Skeletal muscle satellite cell (primary cell): ENCODE data around the gene SPACDR.
A peak's percentile ranks its signal among the peaks of the same experiment; 100 is the strongest.

Experiments
- H3K27me3 ChIP-seq: 2 replicates; pipeline ENCODE4 v1.7.0; 2013; ENCODE audit warnings: low read length; ENCODE audit not compliant: control insufficient read depth, insufficient read depth
- H3K36me3 ChIP-seq: 2 replicates; pipeline ENCODE4 v1.7.0; 2013; ENCODE audit warnings: mild to moderate bottlenecking, control low read depth, low read length; ENCODE audit not compliant: insufficient read depth
- H3K4me1 ChIP-seq: 2 replicates; pipeline ENCODE4 v1.7.0; 2013; ENCODE audit warnings: low read length; ENCODE audit not compliant: control insufficient read depth, insufficient read depth
- H3K4me2 ChIP-seq: 2 replicates; pipeline ENCODE4 v1.7.0; 2013; ENCODE audit warnings: mild to moderate bottlenecking, low read length
- H3K4me3 ChIP-seq: 2 replicates; pipeline ENCODE4 v1.7.0; 2013; ENCODE audit warnings: low read length
- H3K9ac ChIP-seq: 2 replicates; pipeline ENCODE4 v1.7.0; 2013; ENCODE audit warnings: mild to moderate bottlenecking, low read depth, low read length, moderate library complexity
- H3K9me3 ChIP-seq: replicated peaks from 2 replicates; pipeline ENCODE4 v1.7.0; 2013; ENCODE audit warnings: mild to moderate bottlenecking, control low read depth, low read length

The SPACDR gene

DNA sequence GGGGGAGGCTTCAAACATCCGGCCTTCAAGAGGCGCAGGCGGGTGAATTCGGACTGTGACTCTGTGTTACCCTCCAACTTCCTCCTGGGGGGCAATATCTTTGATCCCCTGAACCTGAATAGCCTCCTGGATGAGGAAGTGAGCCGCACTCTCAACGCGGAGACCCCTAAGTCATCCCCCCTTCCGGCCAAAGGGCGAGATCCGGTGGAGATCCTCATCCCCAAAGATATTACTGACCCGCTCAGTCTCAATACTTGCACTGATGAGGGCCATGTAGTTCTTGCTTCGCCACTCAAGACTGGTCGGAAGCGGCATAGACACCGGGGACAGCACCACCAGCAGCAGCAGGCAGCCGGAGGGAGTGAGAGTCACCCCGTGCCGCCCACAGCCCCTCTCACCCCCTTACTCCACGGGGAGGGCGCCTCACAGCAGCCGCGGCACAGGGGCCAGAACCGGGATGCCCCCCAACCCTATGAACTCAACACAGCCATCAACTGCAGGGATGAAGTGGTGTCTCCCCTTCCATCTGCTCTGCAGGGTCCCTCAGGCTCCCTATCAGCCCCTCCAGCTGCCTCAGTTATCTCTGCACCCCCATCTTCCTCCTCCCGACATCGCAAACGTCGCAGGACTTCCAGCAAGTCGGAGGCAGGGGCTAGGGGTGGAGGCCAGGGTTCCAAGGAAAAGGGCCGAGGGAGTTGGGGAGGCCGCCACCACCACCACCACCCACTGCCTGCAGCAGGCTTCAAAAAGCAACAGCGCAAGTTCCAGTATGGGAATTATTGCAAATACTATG, 33.4 kb downstream of the SPACDR start:
- Histone ChIP-seq H3K4me1 (peaks cover 39% of the 10 kb centered on the region), H3K4me2 (peak overlapping the region; percentile 95), H3K9me3 (no peaks in the 10 kb centered on the region), H3K27me3 (no peaks in the 10 kb centered on the region), H3K36me3 (peaks cover 45% of the 10 kb centered on the region), H3K4me3 (peak overlapping the region; percentile 89), H3K9ac (peak overlapping the region; percentile 99)

DNA sequence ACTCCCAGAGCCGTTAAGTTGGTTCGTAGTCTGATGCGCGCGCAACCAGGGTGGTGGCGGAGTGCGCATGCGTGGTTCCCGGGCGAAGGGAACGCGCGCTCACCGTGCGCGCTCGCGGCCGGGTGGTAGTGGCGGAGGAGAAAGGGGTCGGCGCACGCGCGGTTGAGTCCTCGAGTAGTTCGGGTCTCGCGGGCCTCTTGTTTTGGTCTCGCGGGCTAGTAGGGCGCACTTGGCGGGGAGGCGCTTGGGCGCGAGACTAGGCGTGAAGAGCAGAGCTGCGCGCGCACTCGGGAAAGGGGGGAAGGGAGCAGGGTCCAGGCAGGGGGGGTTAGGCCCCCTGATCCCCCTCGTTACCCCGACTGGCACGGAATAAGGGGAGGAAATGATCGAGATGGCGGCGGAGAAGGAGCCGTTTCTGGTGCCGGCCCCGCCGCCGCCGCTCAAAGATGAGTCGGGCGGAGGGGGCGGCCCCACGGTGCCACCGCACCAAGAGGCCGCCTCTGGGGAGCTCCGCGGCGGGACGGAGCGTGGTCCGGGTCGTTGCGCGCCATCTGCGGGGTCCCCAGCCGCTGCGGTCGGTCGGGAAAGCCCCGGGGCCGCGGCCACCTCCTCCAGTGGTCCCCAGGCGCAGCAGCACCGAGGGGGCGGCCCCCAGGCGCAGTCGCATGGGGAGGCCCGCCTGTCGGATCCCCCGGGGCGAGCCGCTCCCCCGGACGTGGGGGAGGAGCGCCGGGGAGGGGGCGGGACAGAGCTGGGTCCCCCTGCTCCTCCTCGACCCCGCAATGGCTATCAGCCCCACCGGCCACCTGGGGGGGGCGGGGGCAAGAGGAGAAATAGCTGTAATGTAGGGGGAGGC, 34.2 kb downstream of the SPACDR start, which contains the start of gene MEPCE:
Gene MEPCE (plus strand): TSS at position 195 of the 856 bp plus-strand sequence. CDS start 188 bp downstream, at position 383.
- H3K4me3 ChIP-seq = peak within 1 kb of the TSS; percentile 90
- peak within 1 kb of the TSS; percentile 99 for H3K9ac ChIP-seq
- H3K27me3 ChIP-seq = no peaks in the 10 kb centered on the region
- H3K9me3 ChIP-seq = no peaks in the 10 kb centered on the region
- H3K4me2 ChIP-seq = peak within 1 kb of the TSS; percentile 98
- H3K36me3 ChIP-seq = peaks cover 44% of the 10 kb centered on the region
- peaks cover 33% of the 10 kb centered on the region for H3K4me1 ChIP-seq

DNA sequence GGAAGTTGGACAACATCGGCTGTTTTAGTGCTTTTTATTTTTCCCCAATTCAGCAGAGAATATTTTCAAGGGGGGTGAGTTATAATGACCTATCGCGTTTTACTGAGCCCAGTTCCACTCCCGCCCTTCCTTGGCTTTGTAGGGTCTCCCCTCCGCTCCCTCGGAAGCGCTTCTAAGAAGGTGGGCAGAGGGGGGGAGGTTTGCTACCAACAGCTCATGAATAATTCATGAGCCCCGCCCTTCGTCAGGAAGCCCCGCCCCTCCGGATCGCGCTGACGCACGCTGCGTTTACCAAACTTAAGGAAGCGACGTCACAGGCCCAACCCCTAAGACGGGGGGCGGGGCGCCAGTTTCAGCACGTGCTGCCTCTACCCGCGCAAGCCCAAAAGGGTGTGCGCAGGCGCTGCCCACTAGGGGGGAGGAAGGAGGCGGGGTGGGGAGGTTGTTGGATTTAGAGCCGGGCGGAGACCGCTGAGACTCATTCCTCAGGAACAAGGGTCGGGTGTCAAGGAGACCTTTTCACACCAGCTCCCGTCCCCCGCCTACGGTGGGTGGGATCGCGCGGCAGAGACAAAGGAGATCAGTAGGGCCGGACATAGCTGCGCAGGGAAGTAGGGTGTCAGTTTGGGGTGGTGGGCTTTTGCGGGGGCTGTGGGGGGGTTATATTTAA, 35.0 kb downstream of the SPACDR start:
- H3K4me2 ChIP-seq = peak overlapping the region; percentile 98
- H3K4me3 ChIP-seq = peak overlapping the region; percentile 90
- H3K9me3 ChIP-seq = no peaks in the 10 kb centered on the region
- no peaks in the 10 kb centered on the region for H3K27me3 ChIP-seq
- H3K9ac ChIP-seq = peak overlapping the region; percentile 99
- H3K36me3 ChIP-seq = peaks cover 37% of the 10 kb centered on the region
- H3K4me1 ChIP-seq = peaks cover 28% of the 10 kb centered on the region

DNA sequence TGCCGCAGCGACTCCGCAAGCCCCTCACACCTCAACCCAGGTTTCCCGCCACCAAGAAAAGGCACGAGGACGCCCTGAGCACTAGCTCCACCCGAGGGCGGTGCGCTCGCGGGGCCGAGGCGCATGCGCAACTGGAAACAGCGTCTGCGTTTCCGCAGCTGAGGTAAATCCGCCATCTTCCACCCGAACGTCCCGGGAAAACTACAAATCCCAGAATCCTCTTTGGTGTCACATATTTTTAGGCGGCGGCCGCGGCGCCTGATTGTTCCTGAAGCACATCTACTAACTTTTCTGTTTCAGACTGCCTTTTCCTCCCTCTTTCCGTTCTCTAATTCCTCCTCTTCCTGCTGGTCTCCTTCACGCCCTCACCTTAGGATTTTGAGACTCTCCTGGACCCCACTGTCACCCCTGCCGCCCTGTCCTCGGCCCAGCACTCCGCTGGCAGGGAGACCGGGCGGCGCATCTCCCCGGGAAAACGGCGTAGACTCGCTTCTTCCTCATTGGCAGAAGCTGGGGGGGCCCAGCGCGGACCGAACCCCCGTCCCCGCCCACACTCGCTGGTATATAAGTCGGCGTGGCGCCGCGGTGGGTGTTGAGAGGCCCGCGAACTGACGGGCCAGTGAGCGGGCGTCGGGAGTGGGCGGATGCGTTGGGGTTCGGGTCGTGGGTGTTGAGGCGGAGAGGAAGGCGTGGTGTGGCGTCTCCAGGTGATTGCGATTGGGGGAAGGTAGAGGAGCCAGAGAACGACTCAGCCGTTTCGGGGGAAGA, 35.7 kb downstream of the SPACDR start, which contains the start of gene ZCWPW1:
Gene ZCWPW1 (minus strand): TSS at position 505 of the 768 bp plus-strand sequence. CDS start 8,054 bp downstream, outside the sequence.
- Histone ChIP-seq H3K4me1 (peaks cover 28% of the 10 kb centered on the region), H3K4me2 (peak within 1 kb of the TSS; percentile 98), H3K9me3 (no peaks in the 10 kb centered on the region)

DNA sequence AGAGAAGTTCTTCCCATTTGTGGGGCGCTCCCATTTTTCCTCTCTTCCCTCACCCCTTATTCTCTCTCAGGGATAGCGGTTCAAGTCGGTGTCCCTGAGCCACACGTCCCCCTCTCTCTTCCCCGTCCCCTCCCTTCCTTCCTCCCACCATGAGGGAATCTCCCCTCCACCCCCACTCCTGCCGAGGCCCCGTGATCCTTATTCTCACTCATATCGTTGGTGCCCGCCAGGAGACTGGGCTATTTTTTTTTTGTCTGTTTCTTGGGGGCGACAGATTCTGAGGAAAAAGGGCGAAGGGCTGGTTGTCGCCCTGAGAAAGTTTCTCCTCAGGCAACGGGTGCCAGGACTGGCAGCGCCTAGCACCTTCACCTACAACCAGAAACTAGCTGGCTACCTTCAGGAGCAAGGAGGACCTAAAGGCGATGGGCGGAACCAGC, 36.3 kb downstream of the SPACDR start:
- H3K4me3 ChIP-seq = peak overlapping the region; percentile 90
- no peaks in the 10 kb centered on the region for H3K9me3 ChIP-seq
- H3K27me3 ChIP-seq = no peaks in the 10 kb centered on the region
- peak overlapping the region; percentile 98 for H3K4me2 ChIP-seq
- peaks cover 28% of the 10 kb centered on the region for H3K4me1 ChIP-seq
- H3K36me3 ChIP-seq = peaks cover 24% of the 10 kb centered on the region
- no peak overlapping the region for H3K9ac ChIP-seq

More for the DNA sequence above, 35.7 kb downstream of the SPACDR start, which contains the start of gene ZCWPW1:
- peak within 1 kb of the TSS; percentile 99 for H3K9ac ChIP-seq
- H3K4me3 ChIP-seq = peak within 1 kb of the TSS; percentile 90
- peaks cover 30% of the 10 kb centered on the region for H3K36me3 ChIP-seq
- no peaks in the 10 kb centered on the region for H3K27me3 ChIP-seq

DNA sequence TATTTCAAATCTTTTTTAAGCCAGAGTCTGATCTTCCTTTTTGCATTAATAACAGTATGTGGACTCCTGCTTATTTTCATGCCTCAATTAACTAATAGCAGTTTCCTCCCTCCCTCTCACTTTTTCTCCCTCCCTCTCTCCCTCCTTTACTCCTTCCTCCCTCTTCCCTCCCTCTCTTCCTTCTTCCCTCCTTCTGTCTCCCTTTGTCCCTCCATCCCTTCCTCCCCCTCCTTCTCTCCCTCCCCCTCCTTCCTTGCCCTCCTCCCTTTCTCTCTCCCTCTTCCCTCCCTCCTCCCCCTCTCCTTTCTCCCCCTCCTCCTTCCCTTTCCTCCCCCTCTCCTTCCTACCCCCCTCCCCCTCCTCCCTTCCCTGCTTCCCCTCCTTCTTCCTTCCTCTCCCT, 37.5 kb downstream of the SPACDR start:
- no peak overlapping the region for H3K9ac ChIP-seq
- H3K4me1 ChIP-seq = peaks cover 16% of the 10 kb centered on the region
- peaks cover 11% of the 10 kb centered on the region for H3K36me3 ChIP-seq
- H3K4me3 ChIP-seq = no peak overlapping the region
- no peaks in the 10 kb centered on the region for H3K9me3 ChIP-seq
- no peaks in the 10 kb centered on the region for H3K27me3 ChIP-seq
- H3K4me2 ChIP-seq = no peak overlapping the region

DNA sequence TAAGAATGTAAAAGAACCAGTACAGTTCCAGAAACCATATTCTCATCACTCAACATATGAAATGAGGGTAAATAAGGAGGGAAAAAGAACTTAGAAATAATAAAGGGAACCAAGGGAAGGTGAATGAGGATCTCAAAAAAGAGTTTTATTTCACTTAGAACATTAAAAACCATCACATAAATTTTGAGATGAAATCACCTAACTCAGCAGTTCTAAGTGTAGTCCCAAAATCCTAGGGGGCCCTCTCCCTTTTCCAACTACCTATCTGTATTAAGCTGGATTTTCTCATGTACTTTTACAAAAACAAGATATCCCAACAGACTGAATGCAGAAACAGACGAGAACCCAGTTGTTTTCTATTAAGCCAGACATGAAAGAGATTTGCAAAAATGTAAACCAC, 38.7 kb downstream of the SPACDR start:
- Histone ChIP-seq H3K27me3 (no peaks in the 10 kb centered on the region), H3K9me3 (no peaks in the 10 kb centered on the region), H3K36me3 (no peaks in the 10 kb centered on the region), H3K9ac (no peak overlapping the region), H3K4me2 (no peak overlapping the region), H3K4me3 (no peak overlapping the region), H3K4me1 (peaks cover 4% of the 10 kb centered on the region)

DNA sequence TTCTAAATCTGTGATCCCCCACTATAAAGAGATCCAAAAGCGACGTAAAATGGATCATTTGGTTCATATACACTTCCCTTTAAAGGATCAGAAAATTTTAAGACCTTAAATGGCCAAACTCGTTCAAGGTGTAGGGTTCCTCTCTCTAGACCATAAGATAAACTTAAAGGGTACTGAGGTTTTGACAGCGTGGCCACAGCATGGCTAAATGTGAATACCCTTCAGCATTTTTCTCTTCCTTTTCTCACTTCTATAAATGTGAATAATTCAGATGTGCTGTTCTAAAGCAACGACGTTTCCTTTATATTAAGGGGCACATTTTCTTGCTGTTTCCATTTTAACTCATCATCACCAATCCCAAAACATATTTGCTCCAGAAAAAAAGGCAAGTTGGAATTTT, 40.7 kb downstream of the SPACDR start:
- H3K4me1 ChIP-seq = peaks cover 4% of the 10 kb centered on the region
- no peaks in the 10 kb centered on the region for H3K36me3 ChIP-seq
- H3K27me3 ChIP-seq = no peaks in the 10 kb centered on the region
- H3K9ac ChIP-seq = no peak overlapping the region
- no peaks in the 10 kb centered on the region for H3K9me3 ChIP-seq
- no peak overlapping the region for H3K4me2 ChIP-seq
- H3K4me3 ChIP-seq = no peak overlapping the region

DNA sequence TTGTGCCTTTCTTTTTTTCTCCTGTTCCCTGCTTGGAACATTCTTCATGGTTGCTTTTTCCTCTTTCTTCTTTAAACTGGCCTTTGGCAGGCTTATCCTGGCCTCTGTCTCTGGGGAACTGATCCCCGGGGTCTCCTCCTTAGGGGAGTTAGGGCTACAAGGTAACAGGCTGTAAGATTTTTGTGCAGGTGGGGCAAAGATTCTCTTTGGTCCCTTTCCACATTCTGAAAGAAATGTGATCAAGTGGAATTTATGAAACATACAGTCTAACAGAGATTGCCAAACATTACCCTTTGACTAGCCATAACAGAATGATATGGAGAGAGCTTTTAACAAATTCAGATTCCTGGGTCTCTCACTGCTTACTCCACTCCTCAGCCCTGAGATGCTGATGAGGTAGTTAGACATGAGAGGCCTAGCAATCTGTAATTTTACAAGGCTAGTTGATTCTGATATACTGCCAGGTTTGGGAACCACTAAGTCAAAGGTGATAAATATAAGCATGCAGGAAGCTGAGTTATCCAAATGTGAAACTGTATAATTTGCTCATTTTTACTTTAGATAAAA, 44.3 kb downstream of the SPACDR start:
- Histone ChIP-seq H3K9ac (no peak overlapping the region), H3K4me2 (no peak overlapping the region), H3K4me1 (no peaks in the 10 kb centered on the region), H3K27me3 (no peaks in the 10 kb centered on the region), H3K9me3 (no peaks in the 10 kb centered on the region), H3K4me3 (no peak overlapping the region), H3K36me3 (no peaks in the 10 kb centered on the region)

DNA sequence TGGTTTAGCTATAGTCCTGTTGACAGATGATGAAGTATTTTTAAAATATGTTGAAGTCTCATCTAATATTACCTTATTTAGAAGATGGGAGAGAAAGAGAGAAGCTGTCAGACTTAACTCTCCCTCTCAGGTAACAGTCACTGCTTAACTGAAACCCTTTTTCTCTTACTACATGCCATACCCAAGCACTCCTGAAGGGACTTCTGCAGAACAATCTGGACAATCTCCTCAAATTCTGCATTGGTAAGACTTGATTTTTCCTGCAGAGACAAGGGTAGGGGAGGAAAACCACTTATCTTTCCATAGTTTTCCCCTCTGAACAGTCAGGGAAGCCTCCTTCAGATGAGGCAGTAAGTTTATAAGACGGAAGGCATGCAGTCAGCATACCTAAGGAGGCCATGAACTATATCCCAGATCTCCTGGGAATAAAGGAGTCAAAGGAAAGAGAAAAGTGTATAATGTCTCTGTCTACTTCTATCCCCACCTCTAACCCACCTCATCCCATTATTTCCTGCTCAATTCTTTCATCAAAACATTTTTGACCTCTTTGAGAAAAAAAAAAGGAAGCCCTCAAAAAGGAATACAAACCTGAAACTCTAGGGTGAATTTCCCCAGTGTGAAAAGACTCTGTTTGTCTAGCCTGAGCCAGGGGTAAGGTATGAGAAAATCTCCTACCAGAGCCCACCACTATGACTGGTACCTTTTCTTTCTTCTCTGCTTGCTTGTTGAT, 45.0 kb downstream of the SPACDR start:
- no peaks in the 10 kb centered on the region for H3K36me3 ChIP-seq
- H3K4me2 ChIP-seq = no peak overlapping the region
- H3K9me3 ChIP-seq = no peaks in the 10 kb centered on the region
- no peak overlapping the region for H3K4me3 ChIP-seq
- no peak overlapping the region for H3K9ac ChIP-seq
- H3K27me3 ChIP-seq = no peaks in the 10 kb centered on the region
- H3K4me1 ChIP-seq = no peaks in the 10 kb centered on the region
